Fibroblast of villous mesenchyme (primary cell): Measurements from ENCODE around the gene PLPP6. TPM values are rescaled to one million over a fixed set of nuclear protein-coding genes. Genes with fewer than 3 reads are reported as not detected.

ENCODE experiments used
- DNase-seq: peaks from one replicate; pipeline ENCODE4 v3.0.0-alpha.2; 2010; ENCODE audit warnings: low read depth
- H3K4me3 ChIP-seq: 2 replicates; pipeline ENCODE4 v1.5.1; 2011; ENCODE audit warnings: low read depth, mild to moderate bottlenecking, low read length
- total RNA-seq: library from RNA; depleted of rRNA; stranded (reverse); fragments of >200 nt; gene quantifications from 2 replicates; pipeline ENCODE4 v1.2.3, GENCODE V29; 2012
- TF ChIP-seq, protein P1 (sequence below): IDR thresholded peaks from 2 replicates; pipeline ENCODE4 v1.5.1; 2012; ENCODE audit warnings: low read depth, mild to moderate bottlenecking, low read length; ENCODE audit not compliant: insufficient read depth

Gene PLPP6
- total RNA-seq, 1 donor = 8.2 TPM

DNA sequence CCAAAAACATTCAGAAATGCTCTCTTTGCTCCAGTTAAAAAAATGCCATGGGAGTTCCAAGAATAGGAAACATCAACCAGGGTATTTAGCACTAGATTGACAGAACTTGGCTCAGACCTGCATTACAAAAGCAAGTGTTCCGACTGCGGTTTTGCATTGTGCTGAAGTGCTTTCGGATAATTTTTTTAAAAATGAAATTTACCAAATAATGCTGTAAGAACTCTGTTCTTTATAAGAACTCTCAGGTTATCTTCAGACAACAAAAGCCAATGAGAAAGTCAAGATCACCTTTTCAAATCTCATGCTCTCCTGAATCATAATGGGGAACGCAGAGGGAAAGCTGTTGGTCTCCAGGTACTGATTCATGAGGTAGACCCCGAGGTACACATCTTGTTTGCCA is 483 bp upstream of the PLPP6 start:
- TF ChIP-seq, protein P1, sequence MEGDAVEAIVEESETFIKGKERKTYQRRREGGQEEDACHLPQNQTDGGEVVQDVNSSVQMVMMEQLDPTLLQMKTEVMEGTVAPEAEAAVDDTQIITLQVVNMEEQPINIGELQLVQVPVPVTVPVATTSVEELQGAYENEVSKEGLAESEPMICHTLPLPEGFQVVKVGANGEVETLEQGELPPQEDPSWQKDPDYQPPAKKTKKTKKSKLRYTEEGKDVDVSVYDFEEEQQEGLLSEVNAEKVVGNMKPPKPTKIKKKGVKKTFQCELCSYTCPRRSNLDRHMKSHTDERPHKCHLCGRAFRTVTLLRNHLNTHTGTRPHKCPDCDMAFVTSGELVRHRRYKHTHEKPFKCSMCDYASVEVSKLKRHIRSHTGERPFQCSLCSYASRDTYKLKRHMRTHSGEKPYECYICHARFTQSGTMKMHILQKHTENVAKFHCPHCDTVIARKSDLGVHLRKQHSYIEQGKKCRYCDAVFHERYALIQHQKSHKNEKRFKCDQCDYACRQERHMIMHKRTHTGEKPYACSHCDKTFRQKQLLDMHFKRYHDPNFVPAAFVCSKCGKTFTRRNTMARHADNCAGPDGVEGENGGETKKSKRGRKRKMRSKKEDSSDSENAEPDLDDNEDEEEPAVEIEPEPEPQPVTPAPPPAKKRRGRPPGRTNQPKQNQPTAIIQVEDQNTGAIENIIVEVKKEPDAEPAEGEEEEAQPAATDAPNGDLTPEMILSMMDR = no peak
- H3K4me3 ChIP-seq = peak overlapping the region; percentile 82
- DNase-seq = no peak

DNA sequence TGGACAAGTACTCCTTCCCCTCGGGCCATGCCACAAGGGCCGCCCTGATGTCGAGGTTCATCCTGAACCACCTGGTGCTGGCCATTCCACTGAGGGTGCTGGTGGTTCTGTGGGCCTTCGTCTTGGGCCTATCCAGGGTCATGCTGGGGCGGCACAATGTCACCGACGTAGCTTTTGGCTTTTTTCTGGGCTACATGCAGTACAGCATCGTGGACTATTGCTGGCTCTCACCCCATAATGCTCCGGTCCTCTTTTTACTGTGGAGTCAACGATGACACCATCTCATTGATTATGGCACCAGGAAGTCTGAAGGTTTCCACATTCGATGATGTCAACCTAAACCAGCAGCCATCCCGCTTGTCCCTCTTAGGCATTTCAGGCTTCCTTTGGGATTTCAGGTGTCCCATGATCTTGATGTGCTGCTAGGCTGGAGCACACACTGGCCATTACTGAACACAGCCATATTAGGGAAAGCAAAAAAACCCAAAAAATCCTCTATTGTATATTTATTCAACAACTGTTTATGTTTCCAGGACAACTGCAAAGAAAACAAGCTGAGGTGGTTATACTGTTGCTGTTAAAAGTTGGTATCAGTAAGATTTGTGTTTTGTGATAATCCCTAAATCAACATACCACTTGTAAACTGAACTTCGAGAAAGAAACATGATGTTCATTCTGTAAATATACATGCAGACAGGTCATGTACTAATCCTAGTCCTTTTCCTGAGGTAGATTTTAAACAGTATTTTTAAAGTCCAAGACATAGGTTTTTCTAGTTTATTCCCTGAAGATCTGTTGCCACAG is 1.1 kb downstream of the PLPP6 start:
- DNase-seq = peak; percentile 69
- TF ChIP-seq, protein P1 = no peak
- H3K4me3 ChIP-seq = peak overlapping the region; percentile 82

DNA sequence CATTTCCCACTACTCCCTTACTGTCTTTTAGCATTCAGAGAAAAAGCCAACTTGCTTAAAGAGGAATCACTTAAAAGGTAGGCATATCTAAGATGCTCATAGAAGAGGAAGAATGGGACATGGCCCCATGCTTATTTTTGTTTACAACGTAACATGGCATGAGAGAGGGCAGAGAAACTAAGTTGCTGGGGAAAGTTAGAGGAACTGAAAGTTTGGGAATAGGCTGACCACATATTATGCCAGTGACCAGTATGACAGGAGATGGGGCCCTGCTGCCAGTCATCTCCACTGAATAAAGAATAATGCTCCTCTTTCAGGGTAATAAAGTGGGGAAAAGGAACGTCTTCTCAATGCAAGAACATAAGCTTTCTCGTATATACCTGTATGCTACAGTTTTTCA is 1.9 kb downstream of the PLPP6 start:
- H3K4me3 ChIP-seq = no peak overlapping the region

DNA sequence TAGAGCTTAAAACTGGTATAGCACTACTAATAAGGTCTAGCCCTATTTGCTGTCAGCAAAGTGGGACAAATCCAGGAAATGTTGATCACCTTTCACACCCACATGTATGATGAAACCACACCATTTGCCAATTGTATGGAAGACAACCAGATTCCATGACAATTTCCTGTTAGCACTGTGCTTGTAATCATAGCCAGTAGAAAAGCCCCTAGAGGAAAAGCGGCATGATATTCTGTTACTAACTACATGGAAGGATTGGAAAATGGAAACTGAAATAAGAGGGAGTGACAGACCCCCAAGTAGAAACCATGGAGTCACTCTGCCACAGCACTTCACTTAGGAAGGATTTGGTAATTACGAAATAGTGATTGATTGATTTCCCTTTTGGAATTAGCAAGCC is 3.3 kb downstream of the PLPP6 start:
- TF ChIP-seq, protein P1 = no peak
- peak; percentile 36 for DNase-seq
- H3K4me3 ChIP-seq = no peak overlapping the region

More for the DNA sequence above, 1.9 kb downstream of the PLPP6 start:
- TF ChIP-seq, protein P1 = no peak
- DNase-seq = no peak

DNA sequence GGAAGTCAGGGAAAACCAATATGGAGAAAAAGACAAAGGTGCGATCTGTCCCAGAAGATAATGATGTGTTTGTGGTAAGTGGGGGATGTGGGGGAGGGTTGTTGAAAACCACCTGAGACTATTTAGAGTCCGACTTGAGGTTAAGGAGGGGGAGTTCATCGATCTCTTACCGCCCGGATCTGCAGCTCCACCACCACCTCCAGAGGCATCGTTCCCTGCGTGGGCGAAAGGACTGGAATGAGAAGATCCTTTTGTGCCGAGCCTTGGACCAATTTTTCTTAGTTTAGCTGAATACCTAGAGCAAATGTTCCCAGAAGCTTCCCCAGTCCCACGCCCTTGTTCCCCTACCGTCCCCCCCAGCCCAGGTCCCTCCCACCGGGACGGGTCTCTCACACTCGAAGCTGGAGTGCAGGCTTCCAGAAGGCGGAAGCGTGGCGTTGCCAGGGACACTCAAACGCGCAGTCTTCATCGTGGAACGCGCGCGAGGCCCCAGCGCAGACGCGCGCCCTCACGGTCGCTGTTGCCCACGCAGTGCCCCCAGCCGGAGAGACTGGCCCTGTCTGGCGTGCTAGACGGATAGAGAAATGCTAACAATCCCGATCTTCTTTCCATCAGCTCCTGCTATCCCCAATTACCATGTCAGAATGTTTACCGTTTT is 4.1 kb downstream of the PLPP6 start, which contains the start of gene SPATA6L:
TSS of gene SPATA6L (minus strand) at position 439 of the 658 bp plus-strand sequence. CDS start at position 209, 230 bp downstream.
- peak within 1 kb of the TSS; percentile 63 for H3K4me3 ChIP-seq
- peak; percentile 49 for DNase-seq
- TF ChIP-seq, protein P1 = no peak

DNA sequence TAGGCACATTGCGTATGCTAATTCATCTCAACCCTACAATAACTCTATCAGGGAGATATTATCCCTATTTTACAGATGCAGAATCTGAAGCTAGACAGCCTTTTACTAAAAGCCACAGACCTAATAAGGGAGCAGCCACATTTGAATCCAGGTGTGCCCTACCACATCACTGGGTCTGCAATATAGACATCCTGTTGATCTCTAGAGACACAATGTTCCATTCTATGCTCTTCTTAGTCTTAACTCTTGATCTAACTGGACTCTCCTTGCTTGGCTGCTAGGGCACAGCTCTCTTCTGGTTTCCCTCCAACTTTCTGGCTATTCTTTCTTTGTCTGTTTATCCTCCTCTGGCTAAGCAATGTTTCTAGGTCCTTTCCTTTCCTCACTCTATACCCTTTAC is 5.6 kb downstream of the PLPP6 start:
- no peak overlapping the region for H3K4me3 ChIP-seq
- TF ChIP-seq, protein P1 = no peak
- no peak for DNase-seq
